Measurements from ENCODE around the gene LGALS16. TPM values are rescaled to one million over a fixed set of nuclear protein-coding genes. Genes with fewer than 3 reads are reported as not detected.

Gene LGALS16
- total RNA-seq, 1 donor from 2014 or later = not detected

GRCh38 chr19:39705578-39706188 is 50.0 kb downstream of the LGALS16 start:
- ATAC-seq (ENCODE audit: poor library complexity) (no peak), DNase-seq (no peak)
- intact Hi-C loops (cut with DNase I) = no loop called here

- DNase-seq (no peak), ATAC-seq (ENCODE audit: poor library complexity) (no peak)
- intact Hi-C loops (cut with DNase I) = no loop called here
Observed at GRCh38 chr19:39708594-39708993, 52.9 kb downstream of the LGALS16 start.

- DNase-seq (no peak), ATAC-seq (ENCODE audit: poor library complexity) (no peak)
- intact Hi-C loops (cut with DNase I) = no loop called here
Observed at GRCh38 chr19:39709026-39709872, 53.5 kb downstream of the LGALS16 start.

Other genes with a start within 250 kb of the LGALS16 start
- 44.9 TPM for gene ZFP36, start 249.1 kb upstream of the LGALS16 start, total RNA-seq
- gene PLEKHG2, start 243.2 kb upstream of the LGALS16 start, total RNA-seq = 9.0 TPM
- gene RPS16, start 220.0 kb upstream of the LGALS16 start, total RNA-seq = 1,176 TPM
- gene SUPT5H, start 210.3 kb upstream of the LGALS16 start, total RNA-seq = 82.6 TPM
- gene TIMM50, start 175.1 kb upstream of the LGALS16 start, total RNA-seq = 80.6 TPM
- not detected for gene DLL3, start 157.0 kb upstream of the LGALS16 start, total RNA-seq
- gene SELENOV, start 140.8 kb upstream of the LGALS16 start, total RNA-seq = not detected
- gene EID2B, start 123.1 kb upstream of the LGALS16 start, total RNA-seq = 1.7 TPM
- 10.3 TPM for gene EID2, start 115.8 kb upstream of the LGALS16 start, total RNA-seq
- gene LGALS13, start 53.4 kb upstream of the LGALS16 start, total RNA-seq = not detected
- not detected for gene LGALS14, start 48.6 kb downstream of the LGALS16 start, total RNA-seq
- not detected for gene CLC, start 82.1 kb downstream of the LGALS16 start, total RNA-seq
- gene LEUTX, start 122.9 kb downstream of the LGALS16 start, total RNA-seq = not detected
- 16.8 TPM for gene DYRK1B, start 178.2 kb downstream of the LGALS16 start, total RNA-seq
- gene FBL, start 190.5 kb downstream of the LGALS16 start, total RNA-seq = 52.9 TPM

Measured in Right ventricle myocardium superior (tissue), 1 donor.